WERI-Rb-1 (cell line): ENCODE measurements around the gene MRPS18A.
"Not testable (repeated sequence)": the region's sequence is repeated elsewhere in the genome, so short reads cannot be mapped to it uniquely, and the experiment has no call there.

Experiments
- DNase-seq: peaks from one replicate; pipeline ENCODE4 v3.0.0-alpha.2; 2020
- H3K27ac ChIP-seq: fragments of 250-450 bp; sonication (Bioruptor Pico); 2 replicates; pipeline ENCODE4 v1.5.1; 2020; ENCODE audit warnings: mild to moderate bottlenecking, moderate library complexity
- H3K27me3 ChIP-seq: fragments of 250-450 bp; sonication (Bioruptor Pico); 2 replicates; pipeline ENCODE4 v1.5.1; 2021; ENCODE audit warnings: mild to moderate bottlenecking, low read depth, moderate library complexity; ENCODE audit not compliant: insufficient read depth, severe bottlenecking
- H3K36me3 ChIP-seq: fragments of 250-450 bp; sonication (Bioruptor Pico); 2 replicates; pipeline ENCODE4 v1.5.1; 2020; ENCODE audit warnings: mild to moderate bottlenecking, moderate library complexity
- H3K4me3 ChIP-seq: 2 replicates; pipeline ENCODE4 v1.5.1; 2011; ENCODE audit warnings: low read depth, mild to moderate bottlenecking, control low read depth, low read length
- H3K9me3 ChIP-seq: fragments of 250-450 bp; sonication (Bioruptor Pico); 2 replicates; pipeline ENCODE4 v1.5.1; 2021; ENCODE audit warnings: mild to moderate bottlenecking, moderate library complexity; ENCODE audit not compliant: severe bottlenecking
- CTCF ChIP-seq: IDR thresholded peaks from 2 replicates; pipeline ENCODE4 v1.5.1; 2011; ENCODE audit warnings: low read depth, mild to moderate bottlenecking, control low read depth, inconsistent platforms, low read length

MRPS18A gene

DNA sequence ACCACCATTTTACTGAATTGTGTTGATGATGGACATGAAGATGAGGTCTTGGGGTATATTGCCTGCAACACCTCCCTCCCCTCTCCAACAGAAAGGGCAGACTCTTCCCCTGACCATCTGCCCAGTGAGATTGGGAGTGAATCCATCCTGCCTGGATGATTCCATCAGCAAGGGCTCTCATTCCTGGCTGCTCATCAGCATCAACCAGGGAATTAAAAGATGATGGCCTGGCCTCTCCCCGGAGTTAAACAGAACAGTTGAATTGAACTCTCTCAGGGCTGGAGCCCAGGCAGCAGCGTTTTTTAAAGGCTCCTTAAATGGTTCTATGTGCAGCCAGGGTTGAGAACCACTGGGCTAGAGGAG, 14.6 kb upstream of the MRPS18A start:
- no peaks in the 10 kb centered on the region for H3K36me3 ChIP-seq
- H3K27me3 ChIP-seq, result no peaks in the 10 kb centered on the region
- peak; percentile 62 for DNase-seq
- H3K27ac ChIP-seq, result peak overlapping the region; percentile 35
- no peaks in the 10 kb centered on the region for H3K9me3 ChIP-seq
- no peak for TF ChIP-seq CTCF
- no peak overlapping the region for H3K4me3 ChIP-seq

- H3K27ac ChIP-seq, DNase-seq, H3K27me3 ChIP-seq, H3K4me3 ChIP-seq, H3K36me3 ChIP-seq, H3K9me3 ChIP-seq: not testable (repeated sequence)
These were observed 13.5 kb upstream of the MRPS18A start for GRCh38 chr6:43700939-43701560.

- no peak overlapping the region; the same call in 1 of the 2 replicates for H3K4me3 ChIP-seq
- no peaks in the 10 kb centered on the region for H3K27me3 ChIP-seq
- peak overlapping the region; percentile 73 for H3K27ac ChIP-seq
- no peak for TF ChIP-seq CTCF
- no peaks in the 10 kb centered on the region for H3K36me3 ChIP-seq
- DNase-seq, result peak; percentile 53
- H3K9me3 ChIP-seq, result no peaks in the 10 kb centered on the region
These were observed 12.1 kb upstream of the MRPS18A start for GRCh38 chr6:43699564-43700186.

DNA sequence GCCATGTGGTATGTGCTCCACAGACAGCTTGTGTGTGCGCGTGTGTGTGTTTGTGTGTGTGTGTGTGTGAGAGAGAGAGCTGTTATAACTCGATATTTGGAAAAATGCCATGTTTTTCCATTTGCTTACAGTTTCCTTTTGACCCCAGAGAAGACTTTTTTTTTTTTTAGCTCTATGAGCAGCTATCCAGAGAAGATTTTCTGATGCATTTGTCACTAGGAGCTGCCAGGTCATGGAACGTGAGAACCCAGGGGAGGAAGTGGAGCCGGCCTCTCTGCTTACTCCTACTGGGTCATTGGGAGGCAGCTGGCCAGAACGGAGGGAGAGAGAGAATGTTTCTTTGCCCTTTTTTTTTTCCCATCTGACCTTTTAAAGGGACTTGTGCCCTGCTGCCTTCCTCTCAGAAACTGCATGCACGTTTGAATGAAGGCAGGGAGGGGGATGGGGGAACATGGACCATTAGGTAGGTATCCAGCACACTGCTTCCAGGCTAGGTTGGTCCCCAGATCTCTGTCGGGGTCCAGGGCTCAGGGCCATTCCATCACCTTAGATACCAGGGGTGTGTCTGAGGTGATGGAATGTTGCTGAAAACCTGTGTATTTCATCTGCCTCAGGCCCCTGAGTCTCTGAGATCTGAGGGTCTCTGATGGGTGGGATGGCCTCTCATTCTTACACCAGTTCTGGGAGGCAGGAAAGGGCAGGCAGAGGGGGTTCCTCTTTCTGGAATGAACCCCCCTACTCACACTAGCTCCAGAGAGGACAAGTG, 11.2 kb upstream of the MRPS18A start:
- H3K9me3 ChIP-seq, result no peaks in the 10 kb centered on the region
- no peak for DNase-seq
- H3K36me3 ChIP-seq, result no peaks in the 10 kb centered on the region
- no peak for TF ChIP-seq CTCF
- H3K27me3 ChIP-seq, result no peaks in the 10 kb centered on the region
- no peak overlapping the region for H3K4me3 ChIP-seq
- peak overlapping the region; percentile 73 for H3K27ac ChIP-seq

GRCh38 chr6:43697421-43697820, 9.8 kb upstream of the MRPS18A start:
- peak; percentile 77 for DNase-seq
- peak overlapping the region; percentile 73 for H3K27ac ChIP-seq
- no peak for TF ChIP-seq CTCF

DNA sequence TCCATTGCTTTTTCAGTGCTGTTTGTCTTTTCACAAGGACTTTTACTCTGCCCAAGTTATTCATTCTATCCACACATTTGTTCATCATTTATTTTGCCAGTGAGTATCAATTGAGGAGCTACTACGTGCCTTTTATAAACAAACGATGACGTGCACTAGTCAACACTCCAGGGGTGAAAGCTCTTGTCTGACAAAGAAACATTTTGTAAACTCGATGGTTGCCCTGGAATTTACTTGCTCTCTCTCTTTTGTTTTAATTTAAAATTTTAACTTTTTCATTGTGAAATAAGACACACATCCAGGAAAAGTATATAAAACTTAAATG, 8.3 kb upstream of the MRPS18A start:
- H3K36me3 ChIP-seq, result no peaks in the 10 kb centered on the region
- TF ChIP-seq CTCF, result no peak
- no peak for DNase-seq
- H3K27me3 ChIP-seq, result no peaks in the 10 kb centered on the region
- no peak overlapping the region for H3K4me3 ChIP-seq
- no peaks in the 10 kb centered on the region for H3K9me3 ChIP-seq
- peak overlapping the region; percentile 52 for H3K27ac ChIP-seq

More at GRCh38 chr6:43697421-43697820, 9.8 kb upstream of the MRPS18A start:
- Histone ChIP-seq H3K9me3 (no peaks in the 10 kb centered on the region), H3K36me3 (no peaks in the 10 kb centered on the region), H3K27me3 (no peaks in the 10 kb centered on the region), H3K4me3 (no peak overlapping the region)
